ENCODE results near the gene SERPINA10. TPM values are rescaled to one million over a fixed set of nuclear protein-coding genes. Genes with fewer than 3 reads are reported as not detected.

Gene SERPINA10
- total and polyA plus RNA-seq, 2 of the 13 experiments (the other 11 are each of a cell fraction or from before 2014, with no cell fraction given), result 20.1 to 20.2 TPM

DNA sequence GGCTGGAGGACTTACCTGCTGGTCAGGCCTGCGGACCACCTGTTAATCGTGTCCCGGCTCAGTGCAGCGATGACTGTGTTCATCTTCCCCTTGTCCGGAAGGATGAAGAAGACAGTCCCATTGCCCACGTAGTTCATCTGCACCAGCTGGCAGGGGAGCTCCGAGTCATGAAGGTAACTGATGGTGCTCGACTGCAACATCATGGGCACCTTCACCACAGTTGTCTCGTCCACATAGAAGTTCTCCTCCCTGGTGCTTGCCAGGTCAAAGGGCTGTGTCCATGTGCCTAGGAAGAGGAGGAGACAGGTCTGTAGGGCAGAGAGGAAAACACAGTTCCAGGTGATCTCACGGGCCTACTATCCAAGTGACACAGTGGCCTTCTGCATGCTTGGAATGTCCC is 16.7 kb upstream of the SERPINA10 start:
- no peak for TF ChIP-seq MAZ (IDR thresholded peaks at IDR 0.05; ENCODE audit: borderline replicate concordance, low read depth, low read length)
- TF ChIP-seq MAZ (CRISPR knock-in tag; IDR thresholded peaks at IDR 0.05; ENCODE audit: low read depth), result 0 out of 2 replicates have a peak, but pooled peaks have one; percentile 11
- no peak for TF ChIP-seq SIX1 (CRISPR knock-in tag; IDR thresholded peaks at IDR 0.05; ENCODE audit: borderline replicate concordance)
- no peak for TF ChIP-seq CEBPG (CRISPR knock-in tag; IDR thresholded peaks at IDR 0.05)
- no peak for TF ChIP-seq MXD1 (CRISPR knock-in tag; IDR thresholded peaks at IDR 0.05)
- DNase-seq (ENCODE audit: low spot score), result no peak
- no TSS peak for BruUV-seq (replicated peaks)
- 96% methylated on average over 9 of the region's 10 CpGs for WGBS (ENCODE audit: low lambda C conversion rate)
- in situ Hi-C loops (cut with HindIII; ENCODE audit: extremely low pct_ligation_motif_present, low pct_unique_long_range_greater_than_20kb) (loop anchor here (5.0 to 10.0 kb wide), 2 partner anchors 172 to 255 kb away; no protein-coding TSS in a partner anchor), intact Hi-C loops (cut with micrococcal nuclease; ENCODE audit: unreplicated experiment) (no loop called here)
- no peak overlapping the region for H2AFZ ChIP-seq (ENCODE audit: low read length)
- H3K9me3 ChIP-seq (ENCODE audit: low read length), result 0 out of 2 replicates have a peak, but pooled peaks cover 6% of the 10 kb centered on the region
- CTCF ChIA-PET (ENCODE audit: low intra/inter-chr PET ratio, low total read pairs), result no interaction called here
- H3K9ac ChIP-seq (ENCODE audit: insufficient read depth, low read depth, low read length), result no peak overlapping the region
- POLR2A ChIA-PET, result no interaction called here
- peaks cover 40% of the 10 kb centered on the region for H3K4me1 ChIP-seq (ENCODE audit: insufficient read depth, low read length)
- peaks cover 42 to 94% of the 10 kb centered on the region in 2 experiments for H3K36me3 ChIP-seq (replicated peaks in 1 of 2; ENCODE audit: control insufficient read depth in 1 of 2, insufficient read depth in 2 of 2, low read length in 2 of 2)
- no peak overlapping the region for H3K4me2 ChIP-seq (ENCODE audit: low read depth, low read length)
- no peak for ATAC-seq
- H4K20me1 ChIP-seq (ENCODE audit: insufficient read depth, low read length), result no peaks in the 10 kb centered on the region
- H3K27me3 ChIP-seq (ENCODE audit: control insufficient read depth in 1 of 2, insufficient read depth in 2 of 2, low read length in 2 of 2), result no peaks in the 10 kb centered on the region
- no peak overlapping the region for H3K27ac ChIP-seq (ENCODE audit: extremely low read length, insufficient read depth, low read length)
- FAIRE-seq, result no peak
- H3K79me2 ChIP-seq (ENCODE audit: insufficient read depth, low read length), result peaks cover 14% of the 10 kb centered on the region
- H3K4me3 ChIP-seq (replicated peaks in 1 of 3; ENCODE audit: insufficient read depth in 1 of 3, low read depth in 2 of 3, low read length in 3 of 3), result no peak overlapping the region

DNA sequence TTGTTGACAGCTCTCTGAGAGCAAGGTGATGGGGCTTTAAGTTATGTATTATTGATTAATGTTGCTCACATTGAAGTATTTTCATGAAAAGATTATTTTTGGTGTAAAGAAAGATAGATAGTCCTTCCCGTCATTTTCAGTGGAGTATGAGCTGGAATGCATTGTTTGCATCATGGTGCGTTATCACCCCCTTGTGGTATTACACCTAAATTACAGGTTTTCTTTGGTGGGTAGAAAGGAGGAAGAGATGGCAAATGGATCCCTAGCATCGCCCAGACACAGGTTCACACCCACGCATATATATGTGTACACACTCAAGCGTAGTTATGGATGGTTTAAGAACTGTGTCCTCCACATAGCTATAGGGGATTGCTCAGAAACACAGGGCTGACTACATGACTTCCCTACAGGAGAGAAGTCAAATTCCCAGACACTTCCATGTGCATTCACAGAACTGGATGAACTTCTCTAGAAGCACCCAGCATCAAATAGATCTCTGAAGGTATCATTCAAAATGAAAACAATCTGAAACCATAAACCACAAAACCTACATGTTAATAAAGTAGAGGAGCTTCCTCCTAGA is 14.4 kb upstream of the SERPINA10 start:
- DNase-seq (ENCODE audit: low spot score) (peak; percentile 50), ATAC-seq (peak; percentile 65), FAIRE-seq (peak; percentile 87)
- H3K4me3 ChIP-seq (replicated peaks in 1 of 3; ENCODE audit: insufficient read depth in 1 of 3, low read depth in 2 of 3, low read length in 3 of 3), result no peak overlapping the region
- 39% methylated on average over 5 of the region's 5 CpGs for WGBS (ENCODE audit: low lambda C conversion rate)
- H3K27me3 ChIP-seq (ENCODE audit: control insufficient read depth in 1 of 2, insufficient read depth in 2 of 2, low read length in 2 of 2), result no peaks in the 10 kb centered on the region
- H3K4me1 ChIP-seq (ENCODE audit: insufficient read depth, low read length), result peaks cover 18% of the 10 kb centered on the region
- H3K27ac ChIP-seq (ENCODE audit: extremely low read length, insufficient read depth, low read length), result no peak overlapping the region
- H3K4me2 ChIP-seq (ENCODE audit: low read depth, low read length), result no peak overlapping the region
- no peak overlapping the region for H3K9ac ChIP-seq (ENCODE audit: insufficient read depth, low read depth, low read length)
- intact Hi-C loops (cut with micrococcal nuclease; ENCODE audit: unreplicated experiment) (loop anchor here (1.0 kb wide), 3 partner anchors 127 to 271 kb away; no protein-coding TSS in a partner anchor), in situ Hi-C loops (cut with HindIII; ENCODE audit: extremely low pct_ligation_motif_present, low pct_unique_long_range_greater_than_20kb) (loop anchor here (5.0 to 10.0 kb wide), 2 partner anchors 170 to 253 kb away; no protein-coding TSS in a partner anchor)
- BruUV-seq (replicated peaks), result no TSS peak
- ChIA-PET CTCF (ENCODE audit: low intra/inter-chr PET ratio, low total read pairs) (interaction anchor here (1.0 to 1.9 kb wide), 5 partner anchors 105 to 253 kb away, joined by 3 to 14 read pairs (median 5); no protein-coding TSS in a partner anchor), POLR2A (interaction anchor here (1.0 to 1.7 kb wide), 3 partner anchors 15 to 171 kb away, joined by 3 to 15 read pairs (median 3); partner anchors contain the start of gene SERPINA10)
- peaks cover 5% of the 10 kb centered on the region for H3K79me2 ChIP-seq (ENCODE audit: insufficient read depth, low read length)
- peaks cover 39 to 88% of the 10 kb centered on the region in 2 experiments for H3K36me3 ChIP-seq (replicated peaks in 1 of 2; ENCODE audit: control insufficient read depth in 1 of 2, insufficient read depth in 2 of 2, low read length in 2 of 2)
- no peak overlapping the region for H2AFZ ChIP-seq (ENCODE audit: low read length)
- 0 out of 2 replicates have a peak, but pooled peaks cover 6% of the 10 kb centered on the region for H3K9me3 ChIP-seq (ENCODE audit: low read length)
- H4K20me1 ChIP-seq (ENCODE audit: insufficient read depth, low read length), result no peaks in the 10 kb centered on the region
- TF ChIP-seq CTCF (CRISPR knock-in tag; IDR thresholded peaks at IDR 0.05) (peak; percentile 88), ELF3 (CRISPR knock-in tag; IDR thresholded peaks at IDR 0.05) (0 out of 2 replicates have a peak, but pooled peaks have one; percentile 49), ZNF770 (CRISPR knock-in tag; IDR thresholded peaks at IDR 0.05) (no peak)

All from HepG2 (cell line).